Choroid plexus epithelial cell (primary cell): ENCODE data around the gene EVA1A.
A peak's percentile ranks its signal among the peaks of the same experiment; 100 is the strongest.

Source experiments
- DNase-seq: peaks from one replicate; pipeline ENCODE4 v3.0.0-alpha.2; 2010; ENCODE audit warnings: low read depth
- H3K4me3 ChIP-seq: 2 replicates; pipeline ENCODE4 v1.5.1; 2011; ENCODE audit warnings: low read depth, mild to moderate bottlenecking, control low read depth, low read length, moderate library complexity
- CTCF ChIP-seq: conservative IDR thresholded peaks from 2 replicates; pipeline ENCODE4 v1.5.1; 2011; ENCODE audit warnings: low read depth, mild to moderate bottlenecking, control low read depth, inconsistent platforms, low read length, moderate library complexity

EVA1A gene

DNA sequence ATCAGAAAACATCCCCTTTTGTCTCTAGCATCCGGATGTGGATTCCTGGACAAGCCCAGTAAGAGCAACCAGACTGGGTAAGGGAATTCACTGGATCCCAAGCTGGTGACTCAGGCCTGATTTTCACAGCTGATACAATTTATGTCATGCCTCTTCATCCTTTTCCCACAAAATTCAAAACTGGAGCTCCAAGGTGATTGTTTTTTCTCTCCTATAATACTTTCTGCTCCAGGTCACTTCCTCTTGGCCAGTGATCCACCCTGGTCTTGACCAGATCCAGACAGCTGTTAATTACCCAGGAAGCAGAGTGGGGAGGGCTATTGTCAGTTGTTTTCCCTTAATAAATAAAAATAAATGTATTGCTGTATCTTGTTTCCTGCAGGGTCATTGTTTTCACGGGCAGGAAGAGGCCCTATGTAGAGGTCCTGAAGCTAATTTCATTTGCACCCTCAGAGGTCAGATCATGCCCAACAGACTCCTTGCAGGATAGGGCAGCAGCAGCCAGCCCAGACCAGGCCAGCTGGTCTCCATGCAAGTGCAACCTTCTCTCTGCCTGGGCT lies 57.6 kb downstream of the EVA1A start:
- H3K4me3 ChIP-seq, result no peak overlapping the region
- DNase-seq, result peak; percentile 70
- no peak for TF ChIP-seq CTCF

GRCh38 chr2:75500633-75501032 lies 60.1 kb downstream of the EVA1A start:
- no peak overlapping the region for H3K4me3 ChIP-seq
- no peak for DNase-seq
- TF ChIP-seq CTCF, result no peak

GRCh38 chr2:75499534-75499933 lies 61.2 kb downstream of the EVA1A start:
- H3K4me3 ChIP-seq, result no peak overlapping the region
- TF ChIP-seq CTCF, result no peak
- no peak for DNase-seq

GRCh38 chr2:75498907-75499306 lies 61.8 kb downstream of the EVA1A start:
- TF ChIP-seq CTCF, result no peak
- H3K4me3 ChIP-seq, result no peak overlapping the region
- no peak for DNase-seq

- TF ChIP-seq CTCF, result no peak
- H3K4me3 ChIP-seq, result no peak overlapping the region
- no peak for DNase-seq
Measured at GRCh38 chr2:75497256-75497655, 63.5 kb downstream of the EVA1A start.

- no peak for DNase-seq
- no peak overlapping the region for H3K4me3 ChIP-seq
- TF ChIP-seq CTCF, result no peak
Measured at GRCh38 chr2:75495862-75496261, 64.9 kb downstream of the EVA1A start.

GRCh38 chr2:75494137-75494769 lies 66.5 kb downstream of the EVA1A start:
- no peak for DNase-seq
- H3K4me3 ChIP-seq, result no peak overlapping the region
- no peak for TF ChIP-seq CTCF
